Measurements from ENCODE around the gene TRIM71.
"Not testable (repeated sequence)": the region's sequence is repeated elsewhere in the genome, so short reads cannot be mapped to it uniquely, and the experiment has no call there.

Gene TRIM71

DNA sequence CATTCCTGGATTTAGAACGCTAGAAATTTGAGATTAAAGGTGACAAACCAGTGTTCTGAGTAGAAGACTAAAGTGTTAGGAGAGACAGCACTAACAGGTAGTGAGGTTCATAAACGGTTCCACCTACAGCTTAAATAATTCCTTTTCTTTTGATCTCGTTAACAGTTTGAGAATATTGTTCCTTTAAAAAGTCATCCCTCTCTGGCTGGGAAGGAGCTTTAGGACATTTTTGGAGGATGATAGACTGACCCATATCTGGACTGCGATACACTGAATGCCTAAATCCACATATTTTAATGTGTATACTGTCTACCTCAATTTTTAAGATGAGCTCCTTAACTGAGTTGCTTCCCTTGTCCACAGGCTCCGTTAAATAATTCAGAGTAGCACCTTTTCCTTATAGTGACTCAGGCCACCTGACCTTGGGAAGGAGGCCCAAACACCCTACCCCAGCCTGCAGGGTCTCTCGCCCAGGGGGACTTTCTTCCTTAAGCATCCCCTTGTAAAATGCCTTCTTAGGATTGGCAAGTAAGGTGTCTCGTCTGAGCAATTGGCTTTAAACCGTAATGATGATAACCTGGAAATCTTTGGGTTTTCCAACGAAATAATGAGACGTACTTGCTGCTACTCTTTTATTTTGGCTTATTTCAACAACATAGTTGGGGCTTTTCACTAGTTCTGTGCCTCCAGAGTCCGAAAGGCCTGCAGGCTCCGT lies 3.3 kb downstream of the TRIM71 start:
- TF ChIP-seq, protein P1, sequence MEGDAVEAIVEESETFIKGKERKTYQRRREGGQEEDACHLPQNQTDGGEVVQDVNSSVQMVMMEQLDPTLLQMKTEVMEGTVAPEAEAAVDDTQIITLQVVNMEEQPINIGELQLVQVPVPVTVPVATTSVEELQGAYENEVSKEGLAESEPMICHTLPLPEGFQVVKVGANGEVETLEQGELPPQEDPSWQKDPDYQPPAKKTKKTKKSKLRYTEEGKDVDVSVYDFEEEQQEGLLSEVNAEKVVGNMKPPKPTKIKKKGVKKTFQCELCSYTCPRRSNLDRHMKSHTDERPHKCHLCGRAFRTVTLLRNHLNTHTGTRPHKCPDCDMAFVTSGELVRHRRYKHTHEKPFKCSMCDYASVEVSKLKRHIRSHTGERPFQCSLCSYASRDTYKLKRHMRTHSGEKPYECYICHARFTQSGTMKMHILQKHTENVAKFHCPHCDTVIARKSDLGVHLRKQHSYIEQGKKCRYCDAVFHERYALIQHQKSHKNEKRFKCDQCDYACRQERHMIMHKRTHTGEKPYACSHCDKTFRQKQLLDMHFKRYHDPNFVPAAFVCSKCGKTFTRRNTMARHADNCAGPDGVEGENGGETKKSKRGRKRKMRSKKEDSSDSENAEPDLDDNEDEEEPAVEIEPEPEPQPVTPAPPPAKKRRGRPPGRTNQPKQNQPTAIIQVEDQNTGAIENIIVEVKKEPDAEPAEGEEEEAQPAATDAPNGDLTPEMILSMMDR (IDR thresholded peaks at IDR 0.05; ENCODE audit: low read depth, low read length) = no peak
- no peak for DNase-seq (ENCODE audit: extremely low read depth, low read depth)

DNA sequence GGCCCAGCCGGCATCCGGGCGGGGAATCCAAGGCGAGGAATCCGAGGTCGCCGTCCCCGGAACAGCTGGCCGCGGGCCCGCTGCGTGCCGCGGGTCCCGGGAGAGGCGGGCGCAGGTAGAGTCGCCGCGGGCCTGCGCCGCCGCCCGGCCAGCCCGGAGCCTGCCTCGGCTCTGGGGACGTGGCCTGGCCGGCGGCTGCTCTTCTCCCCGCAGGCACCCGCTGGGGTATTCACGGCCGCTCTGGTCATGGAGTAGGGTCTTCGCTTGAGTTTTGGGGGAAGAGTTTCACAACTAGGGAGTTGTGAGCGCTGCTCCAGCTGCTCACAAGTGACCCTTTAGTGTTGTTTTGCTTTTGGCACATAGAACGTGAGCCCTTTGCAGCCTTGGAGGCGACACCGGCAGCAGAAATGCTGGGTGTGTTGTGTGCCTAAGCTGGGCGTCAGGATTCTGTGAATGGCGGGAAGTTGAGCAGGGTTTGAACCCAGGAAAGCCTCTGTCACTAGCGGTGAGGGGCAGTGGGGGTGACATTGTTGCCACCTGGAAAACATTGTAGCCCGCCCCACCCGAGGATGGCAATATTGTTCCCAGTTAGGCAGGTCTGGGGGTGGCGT lies 4.0 kb downstream of the TRIM71 start:
- TF ChIP-seq, protein P1 (IDR thresholded peaks at IDR 0.05; ENCODE audit: low read depth, low read length) = no peak
- DNase-seq (ENCODE audit: extremely low read depth, low read depth) = no peak

DNA sequence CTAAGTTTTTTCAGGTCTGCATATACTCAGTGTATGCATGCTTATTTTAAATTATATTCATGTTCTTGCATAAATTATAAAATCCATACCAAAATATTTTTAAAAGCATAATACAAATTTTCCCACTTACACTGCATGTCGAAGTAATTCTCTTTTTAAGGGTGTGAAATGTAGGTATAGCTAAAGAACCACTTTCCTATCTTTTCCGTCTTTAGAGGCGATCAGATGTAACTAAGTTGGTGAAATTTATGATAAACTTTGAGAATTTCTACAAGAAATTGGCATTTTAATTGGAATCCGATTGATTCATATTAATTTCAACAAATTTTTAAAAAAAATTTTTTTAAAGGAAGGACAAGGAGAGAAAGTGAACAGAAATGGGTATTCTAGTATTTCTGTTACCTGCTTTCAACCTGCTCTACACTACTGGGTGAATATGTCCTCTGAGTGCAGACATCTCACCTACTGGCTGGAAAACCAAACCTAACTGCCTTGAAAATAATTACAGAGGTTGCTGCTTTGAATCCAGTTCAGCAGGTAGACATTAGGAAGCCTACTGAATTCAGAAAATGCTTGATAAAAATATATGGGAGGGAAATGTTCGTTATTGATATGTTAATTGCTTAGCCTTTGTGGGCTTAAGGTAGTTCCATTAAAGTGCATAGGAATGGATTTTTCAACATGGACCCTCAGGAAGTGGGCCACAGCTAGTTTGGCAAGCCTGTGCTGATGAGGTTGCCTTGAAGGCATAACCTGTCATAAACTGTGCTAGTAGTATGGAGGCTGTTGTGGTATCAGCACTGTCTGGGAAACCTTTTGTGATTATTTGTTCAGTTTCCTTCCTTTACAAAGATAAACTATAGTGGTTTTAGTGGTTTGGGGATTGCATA lies 5.1 kb downstream of the TRIM71 start:
- TF ChIP-seq, protein P1 (IDR thresholded peaks at IDR 0.05; ENCODE audit: low read depth, low read length) = no peak
- DNase-seq (ENCODE audit: extremely low read depth, low read depth) = no peak

DNA sequence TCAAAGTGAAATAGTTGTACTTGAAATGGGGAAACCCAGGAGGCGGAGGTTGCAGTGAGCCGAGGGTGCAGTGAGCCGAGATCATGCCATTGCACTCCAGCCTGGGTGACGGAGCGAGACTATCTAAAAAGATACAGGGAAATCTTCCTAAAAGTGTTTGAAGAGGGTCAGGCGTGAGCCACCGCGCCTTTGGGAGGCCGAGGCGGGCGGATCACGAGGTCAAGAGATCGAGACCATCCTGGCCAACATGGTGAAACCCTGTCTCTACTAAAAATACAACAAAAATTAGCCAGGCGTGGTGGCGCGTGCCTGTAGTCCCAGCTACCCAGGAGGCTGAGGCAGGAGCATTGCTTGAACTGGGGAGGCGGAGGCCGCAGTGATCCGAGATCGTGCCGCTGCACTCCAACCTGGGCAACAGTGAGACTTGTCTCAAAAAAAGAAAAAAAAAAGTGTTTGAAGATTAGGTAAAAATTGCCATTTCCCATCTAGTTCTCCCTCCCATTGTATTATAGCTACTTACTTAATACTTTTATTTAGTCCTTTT lies 5.9 kb downstream of the TRIM71 start:
- not testable (repeated sequence) for DNase-seq (ENCODE audit: extremely low read depth, low read depth)

DNA sequence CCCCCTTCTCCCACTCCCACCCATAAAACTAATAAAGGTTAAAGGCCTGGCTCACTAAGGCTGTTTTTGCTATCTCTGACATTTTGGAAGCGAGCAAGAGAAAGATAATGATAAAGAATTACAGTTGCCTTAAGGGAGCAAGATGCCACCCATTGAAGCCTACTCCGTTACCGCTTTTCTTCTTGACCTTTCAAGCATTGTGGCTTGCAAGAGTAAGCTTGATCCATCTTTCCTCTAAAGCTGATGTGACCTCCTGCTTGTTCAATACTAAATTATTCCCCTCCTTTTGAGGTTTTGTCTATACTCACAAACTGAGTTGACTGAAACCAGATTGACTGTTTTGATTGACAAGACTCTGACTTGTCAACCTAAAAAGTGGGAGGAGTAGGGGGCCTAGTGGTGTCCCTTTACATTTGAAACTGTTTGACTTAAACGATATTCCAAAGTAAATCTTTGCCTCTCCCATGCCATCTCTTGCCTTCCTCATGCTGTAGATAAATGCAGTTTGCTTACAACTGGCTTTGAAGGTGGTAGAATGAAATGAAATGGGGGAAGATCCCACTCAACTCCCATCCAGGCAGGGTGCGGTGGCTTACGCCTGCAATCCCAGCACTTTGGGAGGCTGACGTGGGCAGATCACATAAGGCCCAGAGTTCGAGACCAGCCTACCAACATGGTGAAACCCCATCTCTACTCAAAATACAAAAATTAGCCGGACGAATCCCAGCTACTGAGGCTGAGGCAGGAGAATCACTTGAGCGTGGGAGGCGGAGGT lies 8.0 kb downstream of the TRIM71 start:
- TF ChIP-seq, protein P1 (IDR thresholded peaks at IDR 0.05; ENCODE audit: low read depth, low read length) = no peak
- DNase-seq (ENCODE audit: extremely low read depth, low read depth) = no peak

DNA sequence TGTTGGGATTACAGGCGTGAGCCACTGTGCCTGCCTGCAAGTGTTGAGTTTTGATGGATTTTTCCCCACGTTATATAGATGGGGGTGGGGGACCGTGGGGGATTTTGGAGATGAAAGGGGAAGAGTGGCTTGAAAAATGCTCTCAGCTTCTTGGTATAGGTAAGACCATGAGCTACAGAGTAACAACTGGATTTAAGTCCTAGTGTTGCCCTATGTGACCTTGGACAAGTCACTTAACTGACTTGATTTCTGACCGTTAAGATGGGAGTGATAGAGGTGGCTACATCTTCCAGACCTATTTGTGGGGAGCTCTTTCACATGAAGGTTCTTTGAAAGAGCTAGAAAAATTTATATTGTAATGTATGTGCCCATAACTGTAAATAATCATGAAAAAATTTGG lies 13.3 kb downstream of the TRIM71 start:
- TF ChIP-seq, protein P1 (IDR thresholded peaks at IDR 0.05; ENCODE audit: low read depth, low read length) = no peak
- no peak for DNase-seq (ENCODE audit: extremely low read depth, low read depth)

DNA sequence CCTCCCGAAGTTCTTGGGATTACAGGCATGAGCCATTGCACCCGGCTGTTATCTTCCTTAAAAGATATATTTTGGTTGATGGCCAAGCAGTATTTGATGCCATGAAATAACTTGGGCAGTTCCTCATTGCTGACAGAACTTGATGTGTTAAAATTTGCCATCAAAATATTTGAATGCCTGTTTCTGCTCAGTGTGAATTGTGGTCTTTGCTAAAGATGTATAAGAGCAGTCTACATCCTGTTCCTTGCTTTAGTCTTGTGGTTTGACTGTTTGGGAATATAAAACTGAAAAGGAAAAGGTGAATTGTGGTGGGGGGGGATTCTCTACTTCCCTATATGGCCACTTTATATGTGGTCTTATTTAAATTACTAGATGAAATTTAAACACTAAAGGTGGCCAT lies 14.0 kb downstream of the TRIM71 start:
- no peak for DNase-seq (ENCODE audit: extremely low read depth, low read depth)
- TF ChIP-seq, protein P1 (IDR thresholded peaks at IDR 0.05; ENCODE audit: low read depth, low read length) = no peak
